OCI-LY3 (cell line): ENCODE measurements around the gene C17orf113.
"Not testable (repeated sequence)": the region's sequence is repeated elsewhere in the genome, so short reads cannot be mapped to it uniquely, and the experiment has no call there.

Experiments used
- CTCF ChIP-seq: fragments of 200-600, 300-600 bp; sonication (generic); IDR thresholded peaks from 2 replicates; pipeline ENCODE4 v1.5.1; 2014; ENCODE audit warnings: antibody characterized with exemption, low read length, low read depth
- EZH2phosphoT487 ChIP-seq: fragments of 200-600 bp; shearing (Covaris generic); IDR thresholded peaks from 2 replicates; pipeline ENCODE4 v1.6.1; 2018; ENCODE audit warnings: antibody characterized with exemption, mixed run types, low read depth

- not testable (repeated sequence) for TF ChIP-seq CTCF, EZH2phosphoT487
Observed at GRCh38 chr17:42012363-42012762, 38.0 kb downstream of the C17orf113 start.
